ENCODE measurements around the gene STK11.
"Not testable (repeated sequence)": the region's sequence is repeated elsewhere in the genome, so short reads cannot be mapped to it uniquely, and the experiment has no call there.

STK11 gene

DNA sequence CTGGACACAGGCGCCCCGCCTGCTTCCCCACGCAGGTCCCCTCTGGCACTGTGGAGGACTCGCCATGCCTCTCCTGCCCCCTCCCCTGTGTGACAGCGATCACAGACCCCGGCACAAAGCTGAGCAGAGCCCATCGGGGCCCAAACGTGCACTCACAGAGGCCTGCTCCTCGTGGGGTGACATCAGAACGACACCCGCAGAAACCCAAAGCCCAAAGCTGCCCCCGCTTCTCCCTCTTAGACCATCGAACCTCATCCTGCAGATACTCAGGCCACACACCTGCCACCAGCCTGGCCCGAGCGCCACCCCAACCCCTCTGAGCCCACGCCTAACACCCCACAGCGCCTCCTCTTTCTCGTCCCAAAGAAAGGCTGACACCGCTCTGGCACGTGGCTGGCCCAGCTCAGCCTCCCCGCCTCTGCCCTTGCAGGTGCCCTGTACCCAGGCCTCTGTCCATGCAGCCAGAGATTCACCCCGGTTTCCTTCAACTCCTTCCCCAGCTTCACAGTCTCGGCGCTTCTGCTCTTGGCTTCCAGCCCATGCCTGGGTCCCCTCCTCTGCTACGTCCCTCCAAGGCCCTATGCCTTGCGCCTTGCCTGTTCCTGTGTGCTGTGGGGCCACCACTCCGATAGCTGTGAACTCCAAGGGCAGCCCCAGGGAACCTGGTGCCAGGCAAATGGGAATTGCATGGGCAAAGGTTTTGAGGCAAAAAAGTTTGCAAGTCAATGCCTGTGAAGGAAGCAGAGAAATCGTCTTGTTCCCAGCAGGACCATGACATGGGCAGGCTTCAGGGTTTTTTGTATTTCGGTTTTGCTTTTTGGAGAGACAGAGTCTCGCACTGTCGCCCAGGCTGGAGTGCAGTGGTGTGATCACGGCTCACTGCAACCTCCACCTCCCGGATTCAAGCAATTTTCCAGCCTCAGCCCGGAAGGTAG lies 33.1 kb downstream of the STK11 start:
- DNase-seq (ENCODE audit: low spot score) = no peak

- DNase-seq (ENCODE audit: low spot score) = no peak
Measured at GRCh38 chr19:1239420-1239795, 33.8 kb downstream of the STK11 start.

- DNase-seq (ENCODE audit: low spot score) = peak; percentile 78
Measured at GRCh38 chr19:1239796-1240737, 34.5 kb downstream of the STK11 start.

GRCh38 chr19:1240925-1241324 lies 35.3 kb downstream of the STK11 start:
- no peak for DNase-seq (ENCODE audit: low spot score)

- DNase-seq (ENCODE audit: low spot score) = peak; percentile 96
Measured at GRCh38 chr19:1241417-1242095, 36.0 kb downstream of the STK11 start, which contains the start of gene ATP5F1D. ATP5F1D (plus strand) TSS chr19:1241751; CDS start chr19:1241851, 100 bp downstream.

- peak; percentile 88 for DNase-seq (ENCODE audit: low spot score)
Measured at GRCh38 chr19:1243768-1244692, 38.5 kb downstream of the STK11 start.

- peak; percentile 90 for DNase-seq (ENCODE audit: low spot score)
Measured at GRCh38 chr19:1244693-1245451, 39.3 kb downstream of the STK11 start.

GRCh38 chr19:1245494-1246264 lies 40.1 kb downstream of the STK11 start:
- DNase-seq (ENCODE audit: low spot score) = no peak

DNA sequence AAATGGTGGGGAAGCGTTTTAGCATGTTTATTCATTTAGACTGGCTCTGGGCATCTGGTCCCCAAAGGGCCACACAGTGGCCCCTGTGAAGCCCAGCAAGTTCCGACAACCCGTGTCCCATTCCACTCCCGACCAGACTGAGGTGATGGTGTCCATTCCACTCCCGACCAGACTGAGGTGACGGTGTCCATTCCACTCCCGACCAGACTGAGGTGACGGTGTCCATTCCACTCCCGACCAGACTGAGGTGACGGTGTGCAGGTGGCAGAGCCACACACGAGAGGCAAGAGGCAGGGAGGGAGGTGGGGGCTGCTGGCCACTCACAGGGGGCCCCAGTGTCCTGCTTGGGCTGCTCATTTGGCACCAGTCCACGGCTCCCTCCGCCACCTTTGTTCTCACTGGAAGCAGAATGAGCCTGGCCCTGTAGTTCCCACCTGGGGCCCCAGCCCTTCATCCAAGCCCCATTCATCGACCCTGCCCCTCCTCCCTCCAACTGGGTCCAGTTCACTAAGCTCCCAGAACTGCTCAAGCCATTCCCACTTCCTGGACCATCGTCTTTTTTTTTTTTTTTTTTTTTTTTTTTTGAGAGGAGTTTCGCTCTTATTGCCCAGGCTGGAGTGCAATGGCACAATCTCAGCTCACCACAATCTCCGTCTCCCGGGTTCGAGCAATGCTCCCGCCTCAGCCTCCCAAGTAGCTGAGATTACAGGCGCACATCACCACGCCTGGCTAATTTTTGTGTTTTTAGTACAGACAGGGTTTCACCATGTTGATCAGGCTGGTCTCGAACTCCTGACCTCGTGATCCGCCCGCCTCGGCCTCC lies 40.9 kb downstream of the STK11 start:
- not testable (repeated sequence) for DNase-seq (ENCODE audit: low spot score)

- no peak for DNase-seq (ENCODE audit: low spot score)
Measured at GRCh38 chr19:1247748-1248138, 42.2 kb downstream of the STK11 start.

- DNase-seq (ENCODE audit: low spot score) = peak; percentile 57
Measured at GRCh38 chr19:1248139-1248785, 42.7 kb downstream of the STK11 start, which contains the start of gene MIDN. MIDN (plus strand) TSS chr19:1248583; CDS start chr19:1250297, 1,714 bp downstream.

DNA sequence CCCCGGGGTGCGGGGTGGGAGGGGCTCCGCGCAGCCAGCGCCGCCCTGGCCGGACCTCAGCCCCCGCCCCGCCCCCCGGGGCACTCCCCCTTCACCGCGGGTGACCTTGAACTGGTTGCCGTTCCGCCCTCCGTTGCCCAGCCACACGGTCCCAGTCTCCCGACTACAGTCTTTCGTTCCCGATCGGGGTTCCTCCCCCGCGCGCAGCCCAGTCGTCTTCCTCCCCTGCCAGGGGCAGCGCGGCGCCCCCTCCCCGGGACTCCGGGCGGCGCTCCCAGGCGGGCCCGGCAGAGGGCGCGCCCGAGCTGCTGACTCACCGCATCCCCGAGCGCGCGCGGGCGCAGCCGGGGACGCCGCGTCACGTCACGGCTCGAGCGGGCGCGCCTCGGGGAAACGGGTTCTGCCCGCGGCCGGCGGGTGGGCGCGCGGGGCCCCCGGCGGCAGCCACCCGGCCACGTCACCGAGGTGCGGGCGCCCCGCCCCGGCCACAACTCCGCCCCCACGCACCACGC lies 43.3 kb downstream of the STK11 start:
- peak; percentile 82 for DNase-seq (ENCODE audit: low spot score)

- DNase-seq (ENCODE audit: low spot score) = peak; percentile 93
Measured at GRCh38 chr19:1249298-1249989, 43.9 kb downstream of the STK11 start.

GRCh38 chr19:1249990-1250436 lies 44.4 kb downstream of the STK11 start:
- no peak for DNase-seq (ENCODE audit: low spot score)

GRCh38 chr19:1250437-1251260 lies 45.1 kb downstream of the STK11 start:
- DNase-seq (ENCODE audit: low spot score) = no peak
